NCI-H187 treated with DMSO at 0.1 percent for 48 hours (cell line): ENCODE data around the gene MACROD1.

Source experiments
- DNase-seq: peaks from one replicate; lab custom pipeline; 2025; lab: John Stamatoyannopoulos, UW

The MACROD1 gene

GRCh38 chr11:64152841-64153691 is 12.8 kb downstream of the MACROD1 start:
- no peak for DNase-seq

DNA sequence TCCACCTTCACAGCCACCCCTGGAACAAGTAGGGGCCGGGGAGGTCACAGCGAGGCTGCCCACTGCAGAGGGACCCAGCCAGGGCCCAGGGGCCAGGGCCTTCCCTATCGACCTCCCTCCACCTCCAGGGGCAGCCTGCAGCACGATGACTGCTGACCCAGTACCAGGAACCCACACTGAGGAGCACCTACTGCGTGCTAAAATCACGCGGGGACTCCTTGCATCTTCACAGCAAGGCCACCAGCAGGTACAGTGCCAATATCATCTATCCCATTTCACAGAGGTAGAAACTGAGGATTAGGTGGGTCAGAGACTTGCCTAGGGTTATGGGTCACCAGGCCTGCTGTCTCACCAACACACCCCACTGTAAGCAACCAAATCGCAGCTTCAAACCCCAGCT is 14.6 kb downstream of the MACROD1 start:
- DNase-seq, result no peak

DNA sequence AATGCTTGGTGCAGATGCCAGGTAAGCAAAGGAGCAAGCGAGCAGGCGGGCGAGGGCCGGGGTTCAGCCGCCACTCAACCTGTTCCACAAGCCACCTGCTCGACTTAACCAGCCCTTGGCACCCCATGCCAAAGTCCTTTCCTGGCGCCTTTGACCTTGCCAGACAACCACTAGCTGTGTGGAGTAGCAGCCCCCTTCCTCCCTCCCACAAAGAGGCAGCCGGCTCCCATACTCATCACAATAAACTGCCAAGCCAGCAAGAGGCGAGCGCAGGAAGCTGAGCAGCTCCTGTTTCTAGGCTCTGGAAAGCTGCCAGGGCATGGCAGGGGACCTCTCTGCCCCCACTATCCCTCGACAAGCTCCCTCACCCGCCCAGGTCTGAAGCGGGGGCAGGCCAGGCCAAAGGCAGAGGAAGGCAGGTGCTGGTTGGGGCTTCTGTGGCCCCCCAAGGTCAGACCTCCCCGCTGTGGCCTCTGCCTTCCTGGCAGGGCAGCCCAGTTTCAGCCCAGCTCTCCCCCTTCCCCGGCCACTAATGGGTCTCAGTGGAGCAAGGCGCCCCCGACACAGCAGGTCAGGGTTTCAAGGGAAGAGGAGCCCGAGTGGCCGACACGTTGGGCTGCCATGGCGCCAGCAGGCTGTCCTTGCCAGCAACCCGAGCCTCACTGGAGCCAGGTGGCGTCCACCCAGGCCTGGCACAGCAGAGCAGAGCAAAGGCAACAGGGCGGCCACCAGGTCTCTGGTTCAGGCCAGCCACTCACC is 15.3 kb downstream of the MACROD1 start:
- DNase-seq, result no peak

GRCh38 chr11:64150051-64150450 is 15.9 kb downstream of the MACROD1 start:
- no peak for DNase-seq

DNA sequence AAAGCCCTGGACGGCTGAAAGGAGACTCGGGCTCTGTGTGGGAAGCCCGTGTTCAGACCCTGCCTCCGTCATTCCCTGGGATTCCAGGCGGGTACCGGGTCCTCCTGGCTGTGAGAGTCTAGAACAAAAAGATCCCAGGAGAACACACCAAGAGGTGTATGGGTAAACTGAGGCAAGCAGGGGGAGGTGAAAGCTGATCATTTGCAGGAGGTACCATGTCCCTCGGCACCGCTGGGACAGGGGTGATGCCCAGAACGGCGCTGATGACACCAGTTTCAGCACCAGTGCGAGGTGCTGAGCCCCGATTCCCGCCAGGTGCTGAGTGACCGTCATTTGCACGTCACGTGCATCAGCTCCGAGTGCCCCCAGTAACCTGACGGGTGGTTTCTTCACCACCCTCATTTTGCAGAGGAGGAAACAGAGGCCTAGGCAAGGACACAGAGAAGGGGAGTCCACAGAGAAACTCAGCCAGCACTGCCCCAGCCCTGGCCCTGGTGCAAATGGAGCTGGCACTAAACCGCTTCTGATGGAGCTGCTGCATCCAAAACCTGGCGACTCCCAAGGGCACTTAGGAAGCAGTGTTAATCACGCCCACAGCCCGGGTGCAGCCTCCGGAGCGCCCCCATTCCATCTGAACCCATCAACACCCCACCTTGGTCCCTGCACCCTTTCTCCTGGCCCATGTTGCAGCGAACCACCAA is 16.8 kb downstream of the MACROD1 start:
- DNase-seq, result no peak

DNA sequence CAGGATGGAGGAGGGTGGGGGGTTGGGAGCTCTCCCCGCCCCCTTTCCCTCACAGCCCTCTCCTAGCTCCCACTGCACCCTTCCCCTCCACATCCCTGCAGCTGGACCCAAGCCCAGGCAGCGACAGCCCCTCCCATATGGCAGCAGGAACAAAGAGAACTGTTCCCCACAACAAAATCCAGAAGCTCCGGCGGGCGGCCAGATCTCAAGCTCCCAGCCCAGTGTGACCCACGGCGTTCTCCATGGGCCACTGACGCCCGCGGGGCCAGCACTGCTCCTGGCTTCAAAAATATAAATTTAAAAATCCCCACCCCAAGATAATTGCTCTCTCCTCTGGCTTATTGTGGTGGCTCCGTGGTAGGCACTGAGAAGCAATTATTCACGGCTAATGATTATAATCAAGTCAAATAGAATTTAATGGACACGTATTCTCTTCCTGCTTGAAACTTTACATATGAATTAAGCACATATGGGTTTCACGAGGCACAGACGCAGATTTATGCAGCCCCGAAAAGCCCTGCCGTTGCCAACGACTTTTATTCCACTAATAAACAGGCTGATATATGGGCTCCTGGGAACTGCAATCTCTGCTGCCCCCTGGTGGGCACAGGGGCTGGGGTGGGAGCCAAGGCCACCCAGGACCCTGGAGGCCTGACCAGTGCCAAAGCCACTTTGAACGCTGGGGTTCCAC is 17.5 kb downstream of the MACROD1 start:
- peak; percentile 51 for DNase-seq

DNA sequence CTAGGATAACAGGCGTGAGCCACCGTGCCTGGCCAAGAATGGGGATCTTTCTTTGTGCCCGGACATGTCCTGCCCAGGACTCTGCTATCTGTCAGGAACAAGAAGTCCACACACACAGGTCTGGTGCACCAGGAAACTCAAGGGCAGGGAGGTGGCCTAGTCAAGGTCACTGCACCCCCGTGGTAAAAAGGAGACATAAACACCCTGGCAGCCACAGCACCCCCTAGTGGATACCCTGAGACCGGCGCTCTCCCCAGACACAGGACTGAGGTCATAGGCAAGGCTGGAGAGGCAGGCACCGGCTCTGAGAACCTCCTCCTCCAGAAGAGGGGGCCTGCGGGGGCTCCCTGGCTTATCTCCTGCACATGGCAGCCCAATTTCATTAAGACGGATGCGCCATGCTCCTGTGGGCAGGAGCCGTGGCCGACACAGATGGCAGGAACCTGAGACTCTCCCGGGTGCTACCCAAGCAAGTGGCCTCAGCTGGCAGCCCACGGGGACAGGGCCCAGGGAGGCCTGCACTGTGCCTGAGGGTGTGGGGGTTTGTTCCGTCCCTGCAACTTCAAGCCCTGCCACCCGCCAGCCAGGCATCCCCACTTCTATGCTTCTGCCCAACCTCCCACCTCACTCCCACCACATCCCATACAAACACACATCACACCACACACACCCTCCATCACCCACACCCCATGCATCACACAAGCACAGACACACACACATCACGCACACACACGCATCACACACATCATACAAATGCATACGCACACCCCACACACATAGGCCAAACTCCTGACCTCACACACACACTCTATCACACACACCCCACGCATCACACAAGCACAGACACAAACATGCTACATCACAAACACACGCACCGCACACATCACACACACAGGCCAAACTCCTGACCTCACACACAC is 19.6 kb downstream of the MACROD1 start:
- no peak for DNase-seq

DNA sequence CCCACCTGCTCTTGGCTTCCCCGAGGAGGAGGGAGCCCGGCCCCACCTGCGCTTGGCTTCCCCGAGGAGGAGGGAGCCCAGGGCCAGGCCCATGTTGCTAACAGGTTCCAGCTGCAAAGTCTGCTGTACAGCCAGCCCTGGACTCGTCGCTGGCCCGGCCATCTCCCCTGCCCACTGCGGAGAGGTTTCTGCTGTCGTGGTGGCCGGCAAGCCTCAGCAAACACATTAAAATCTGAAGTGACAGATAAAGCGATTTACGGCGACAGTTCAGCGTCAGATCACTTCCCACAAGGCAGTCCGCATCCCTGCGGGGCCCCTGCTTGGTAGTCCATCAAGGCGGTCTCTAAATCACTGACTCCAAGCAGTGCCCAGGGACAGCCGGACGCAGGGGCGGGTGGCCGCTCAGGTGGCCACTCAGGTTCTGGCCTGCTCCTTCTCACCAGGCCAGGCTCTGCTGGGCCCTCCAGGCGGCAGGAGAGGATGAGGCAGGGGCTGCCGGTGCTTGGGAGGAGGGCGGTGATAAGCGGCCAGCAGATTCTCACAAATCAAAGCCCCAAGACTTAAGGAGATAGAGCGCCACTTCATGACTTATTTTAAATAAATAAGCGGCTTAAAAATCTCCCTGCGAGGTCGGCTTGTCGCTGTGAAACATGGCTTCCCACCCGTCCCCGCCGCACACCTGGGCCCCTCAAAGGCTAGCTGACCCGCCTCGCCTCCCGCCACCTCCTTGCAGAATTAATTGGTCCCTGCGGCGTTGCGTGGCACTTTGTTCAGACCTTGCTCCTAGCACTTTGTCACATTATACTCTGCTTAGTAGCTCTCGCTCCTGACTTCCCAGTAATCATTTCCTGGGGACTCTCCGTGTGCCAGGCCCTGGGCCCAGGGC is 21.1 kb downstream of the MACROD1 start:
- no peak for DNase-seq

DNA sequence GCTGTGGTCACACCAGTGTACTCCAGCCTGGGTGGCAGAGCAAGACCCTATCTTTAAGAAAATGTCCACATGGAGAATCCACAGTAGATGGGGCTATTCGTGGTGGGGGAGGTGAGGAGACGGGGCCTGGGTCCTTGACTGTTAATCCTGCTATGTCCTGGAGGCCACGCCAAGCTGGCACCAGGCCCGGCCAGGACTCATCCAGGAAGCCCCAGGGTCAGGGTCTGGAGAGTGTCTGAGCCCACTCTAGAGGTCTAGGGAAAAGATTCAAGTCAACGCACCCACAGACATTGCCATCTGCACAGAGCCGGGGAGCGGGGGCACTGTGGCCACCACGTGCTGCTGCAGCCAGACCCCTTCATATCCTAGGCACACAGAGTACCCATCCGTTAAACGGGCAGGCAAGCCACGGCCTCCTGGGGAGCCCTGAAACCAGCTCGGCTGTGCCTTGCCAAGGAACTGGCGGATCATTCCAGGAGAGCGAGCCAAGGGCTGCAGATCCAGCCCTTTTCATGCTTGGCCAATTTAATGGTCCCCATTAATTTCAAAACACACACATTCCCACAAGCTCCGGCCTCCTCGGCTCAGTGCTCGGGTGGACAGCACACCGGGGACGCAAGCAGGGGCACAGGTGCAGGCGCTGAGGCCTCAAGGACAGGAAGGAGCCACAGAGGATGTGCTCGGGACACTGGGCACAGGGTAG is 24.7 kb downstream of the MACROD1 start:
- no peak for DNase-seq

DNA sequence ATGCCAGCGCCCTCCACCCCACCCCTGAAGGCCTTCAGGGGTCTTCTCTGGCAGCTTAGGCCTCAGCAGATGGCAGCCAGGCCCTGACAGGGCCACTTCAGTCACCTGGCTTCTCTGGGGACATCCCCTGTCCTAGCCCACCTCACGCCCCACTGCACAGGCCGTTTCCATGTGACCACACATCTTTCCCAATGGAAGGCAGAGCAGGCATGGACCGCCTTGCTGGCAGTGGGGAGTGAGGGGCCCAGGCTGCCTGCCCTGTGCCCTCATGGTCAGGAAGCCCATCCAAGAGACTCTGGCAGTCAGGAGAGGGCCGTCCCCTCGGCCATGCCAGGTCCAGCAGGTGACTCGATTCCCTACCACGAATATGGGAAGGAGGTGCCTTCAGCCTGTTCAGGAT is 25.8 kb downstream of the MACROD1 start:
- DNase-seq, result no peak

DNA sequence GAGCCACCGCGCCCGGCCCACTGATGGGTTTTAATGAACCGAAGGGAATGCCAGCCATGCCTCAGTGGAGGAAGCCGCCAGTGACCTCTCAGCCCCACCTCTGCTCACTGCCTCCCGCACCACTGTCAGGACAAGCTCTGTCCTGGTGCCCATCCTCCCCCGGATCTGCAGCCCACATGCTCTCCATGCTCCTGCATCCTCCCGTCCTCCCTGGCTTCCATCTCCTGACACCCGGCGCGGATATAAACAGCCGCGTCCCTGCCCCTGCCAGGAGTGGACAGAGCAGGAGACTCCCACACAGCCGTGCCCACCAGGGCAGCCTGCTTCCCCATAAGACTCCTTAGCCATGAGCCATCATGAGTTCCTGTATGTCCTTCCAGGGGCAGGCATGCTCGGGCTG is 26.9 kb downstream of the MACROD1 start:
- no peak for DNase-seq

- DNase-seq, result no peak
Observed at GRCh38 chr11:64138398-64138797, 27.5 kb downstream of the MACROD1 start.

- no peak for DNase-seq
Observed at GRCh38 chr11:64136765-64137441, 29.0 kb downstream of the MACROD1 start.

DNA sequence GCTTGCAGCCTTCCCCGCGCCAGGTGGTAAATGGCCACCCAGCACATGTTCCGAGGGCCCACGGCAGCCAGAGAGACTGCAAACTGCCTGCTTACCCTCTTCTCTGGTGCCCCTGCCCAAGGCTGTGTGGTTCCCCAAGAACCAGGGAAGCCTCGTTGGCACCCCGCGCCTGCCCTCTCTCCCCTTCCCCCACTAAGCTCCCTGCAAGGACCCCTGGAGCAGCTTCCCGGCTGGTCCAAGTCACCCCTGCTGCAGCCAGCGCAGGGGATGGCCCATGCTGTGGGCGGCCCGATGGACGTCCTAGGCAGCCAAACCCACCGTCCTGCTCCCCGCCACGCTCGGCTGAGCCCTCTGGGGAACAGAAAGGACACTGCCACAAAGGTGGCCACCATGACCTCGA is 30.2 kb downstream of the MACROD1 start:
- no peak for DNase-seq

DNA sequence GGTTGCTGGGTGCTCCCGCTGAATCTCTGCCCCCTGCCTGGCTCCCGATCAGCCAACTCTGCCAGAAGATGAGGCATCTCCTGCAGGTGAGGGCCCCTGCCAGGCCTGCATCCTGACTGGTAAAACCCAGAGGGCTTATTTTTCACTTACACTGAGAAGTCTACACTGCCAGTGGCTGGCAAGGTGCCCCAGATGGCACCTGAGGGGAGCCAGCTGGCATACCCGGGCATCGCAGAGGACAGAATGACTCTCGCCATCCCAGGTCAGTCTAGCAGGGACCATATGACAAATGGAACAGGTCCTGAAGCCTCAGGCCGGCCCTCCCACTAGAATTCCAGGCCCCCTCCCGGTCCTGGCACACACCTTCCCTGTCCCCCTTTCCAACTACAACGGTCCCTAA is 30.9 kb downstream of the MACROD1 start:
- no peak for DNase-seq

GRCh38 chr11:64132982-64133705 is 32.8 kb downstream of the MACROD1 start:
- no peak for DNase-seq

DNA sequence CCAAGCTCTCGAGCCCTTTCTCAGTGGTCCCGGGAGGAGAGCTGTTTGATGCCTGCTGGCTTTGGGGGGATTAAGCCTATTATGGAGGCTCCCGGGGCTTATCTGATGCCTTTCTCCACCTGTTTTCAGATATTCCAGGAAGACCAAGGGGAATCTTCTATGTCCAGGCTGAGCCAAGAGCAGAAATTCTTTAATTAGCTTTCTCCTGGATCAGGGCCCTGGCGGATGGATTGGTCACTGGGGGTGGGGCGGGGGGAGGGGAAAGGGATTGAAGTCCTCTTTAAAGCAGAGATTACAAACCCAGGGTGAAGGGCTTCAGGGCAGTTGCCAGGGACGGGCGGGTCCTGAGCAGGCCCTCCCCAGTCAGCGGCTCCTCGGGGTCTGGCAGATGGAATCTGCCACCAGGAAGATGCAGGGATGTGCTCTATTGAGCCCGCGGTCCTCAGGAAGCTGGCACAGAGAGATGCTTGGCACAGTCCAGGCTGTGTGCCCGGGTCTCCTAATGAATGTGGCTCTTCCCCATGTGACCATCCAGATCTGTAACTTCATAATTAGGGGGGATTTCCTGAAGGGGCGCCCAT is 33.6 kb downstream of the MACROD1 start:
- DNase-seq, result no peak

- DNase-seq, result peak; percentile 76
Observed at GRCh38 chr11:64131683-64132190, 34.2 kb downstream of the MACROD1 start.
